ENCODE results near the gene MARK1.
"Not testable (repeated sequence)": the region's sequence is repeated elsewhere in the genome, so short reads cannot be mapped to it uniquely, and the experiment has no call there.

Gene MARK1

DNA sequence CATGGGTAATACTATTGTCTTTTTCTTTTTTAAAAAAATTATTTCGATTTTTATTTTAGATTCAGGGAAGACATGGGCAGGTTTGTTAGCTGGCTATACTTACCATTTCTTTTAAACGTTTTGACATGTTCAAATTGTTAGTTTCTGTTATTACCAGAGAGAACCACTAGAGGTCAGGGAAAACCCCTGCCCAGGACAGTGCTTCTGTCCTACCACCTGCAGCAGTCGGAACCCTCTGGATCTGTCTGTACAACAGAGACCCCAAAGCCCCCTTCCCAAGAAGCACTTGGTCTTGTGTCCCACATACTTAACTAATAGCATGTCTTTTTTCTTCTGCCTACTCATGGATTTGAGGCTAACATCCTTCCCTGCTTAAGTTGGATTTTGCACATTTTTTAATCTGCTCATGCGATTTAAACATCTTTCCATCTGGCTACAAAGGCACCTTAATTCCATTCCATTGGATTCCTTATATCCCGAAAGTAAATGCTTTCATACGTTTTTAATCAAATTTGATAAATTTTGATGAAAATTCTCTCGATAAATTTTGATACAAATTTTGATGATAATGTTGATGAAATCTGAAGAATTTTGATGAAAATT, 152.2 kb downstream of the MARK1 start:
- TF ChIP-seq, protein P1, sequence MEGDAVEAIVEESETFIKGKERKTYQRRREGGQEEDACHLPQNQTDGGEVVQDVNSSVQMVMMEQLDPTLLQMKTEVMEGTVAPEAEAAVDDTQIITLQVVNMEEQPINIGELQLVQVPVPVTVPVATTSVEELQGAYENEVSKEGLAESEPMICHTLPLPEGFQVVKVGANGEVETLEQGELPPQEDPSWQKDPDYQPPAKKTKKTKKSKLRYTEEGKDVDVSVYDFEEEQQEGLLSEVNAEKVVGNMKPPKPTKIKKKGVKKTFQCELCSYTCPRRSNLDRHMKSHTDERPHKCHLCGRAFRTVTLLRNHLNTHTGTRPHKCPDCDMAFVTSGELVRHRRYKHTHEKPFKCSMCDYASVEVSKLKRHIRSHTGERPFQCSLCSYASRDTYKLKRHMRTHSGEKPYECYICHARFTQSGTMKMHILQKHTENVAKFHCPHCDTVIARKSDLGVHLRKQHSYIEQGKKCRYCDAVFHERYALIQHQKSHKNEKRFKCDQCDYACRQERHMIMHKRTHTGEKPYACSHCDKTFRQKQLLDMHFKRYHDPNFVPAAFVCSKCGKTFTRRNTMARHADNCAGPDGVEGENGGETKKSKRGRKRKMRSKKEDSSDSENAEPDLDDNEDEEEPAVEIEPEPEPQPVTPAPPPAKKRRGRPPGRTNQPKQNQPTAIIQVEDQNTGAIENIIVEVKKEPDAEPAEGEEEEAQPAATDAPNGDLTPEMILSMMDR (IDR thresholded peaks at IDR 0.05; ENCODE audit: control insufficient read depth, insufficient read depth, low read depth, low read length, missing control alignments) = peak; percentile 80

DNA sequence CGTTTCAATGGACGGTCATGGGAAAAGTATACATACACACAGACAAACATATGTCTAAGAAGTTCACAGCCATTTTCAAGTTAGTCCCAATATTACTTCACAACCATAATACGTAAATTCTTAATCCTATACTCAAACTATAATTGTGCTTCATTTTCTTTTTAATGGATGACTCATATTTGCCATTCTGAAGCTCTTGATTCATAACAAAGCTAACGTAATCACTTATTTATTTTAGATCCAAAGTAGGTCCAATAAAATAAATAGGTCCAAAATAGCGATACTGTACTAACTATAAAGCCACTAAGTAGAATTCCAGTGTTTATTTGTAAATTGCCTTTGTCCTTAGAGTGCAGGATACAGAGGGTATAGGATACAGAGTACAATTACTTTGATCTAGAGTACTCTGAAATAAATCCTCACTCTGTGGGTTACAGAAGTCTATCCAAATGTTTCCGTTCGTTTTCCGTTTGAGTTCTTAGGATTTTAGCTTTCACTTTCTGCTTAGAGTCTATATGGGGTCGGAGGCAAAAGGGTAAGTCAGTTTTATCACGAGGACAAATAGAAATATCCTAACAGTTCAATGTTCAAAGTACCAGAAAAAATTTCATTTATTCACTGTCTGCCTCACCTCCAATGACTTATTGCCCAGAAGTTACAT, 153.4 kb downstream of the MARK1 start:
- no peak for DNase-seq (ENCODE audit: low read depth)
- no peak overlapping the region for H3K4me3 ChIP-seq (ENCODE audit: control insufficient read depth, low read depth, low read length)

More for the DNA sequence above, 152.2 kb downstream of the MARK1 start:
- DNase-seq (ENCODE audit: low read depth) = no peak
- no peak overlapping the region for H3K4me3 ChIP-seq (ENCODE audit: control insufficient read depth, low read depth, low read length)

DNA sequence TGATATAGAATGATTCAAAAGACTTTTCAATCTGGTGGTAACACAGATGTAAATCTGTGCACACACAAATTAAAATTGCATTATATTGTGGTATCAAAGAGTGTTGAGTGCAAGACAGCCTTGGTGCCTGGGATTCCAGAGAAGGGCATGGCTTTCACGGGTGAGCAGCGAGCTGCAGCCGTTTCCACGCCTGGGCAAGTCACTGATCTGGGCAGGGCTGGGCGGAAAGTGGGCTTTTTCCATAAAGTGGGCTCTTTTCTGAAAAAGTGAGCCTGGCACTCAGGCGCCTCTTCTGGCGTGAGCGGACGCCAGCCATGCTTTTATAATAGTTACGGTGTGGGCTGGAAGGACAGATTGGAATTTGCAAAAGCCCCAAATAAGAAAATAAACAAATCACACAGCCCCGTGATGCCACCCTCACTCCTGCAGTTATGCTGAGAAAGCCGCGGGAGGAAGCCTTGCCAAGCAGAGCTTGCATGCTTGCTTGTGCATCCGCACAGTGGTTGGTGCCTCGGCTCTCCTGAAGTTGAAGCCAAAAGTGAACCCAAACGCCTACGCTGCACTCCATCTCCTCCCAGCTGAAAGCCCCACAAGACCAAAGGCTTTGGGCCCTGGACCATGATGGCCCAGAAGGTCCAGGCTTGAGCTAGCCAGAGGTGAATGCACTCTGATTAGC, 155.1 kb downstream of the MARK1 start:
- DNase-seq (ENCODE audit: low read depth) = no peak
- TF ChIP-seq, protein P1 (IDR thresholded peaks at IDR 0.05; ENCODE audit: control insufficient read depth, insufficient read depth, low read depth, low read length, missing control alignments) = no peak
- H3K4me3 ChIP-seq (ENCODE audit: control insufficient read depth, low read depth, low read length) = no peak overlapping the region

More for the DNA sequence above, 153.4 kb downstream of the MARK1 start:
- TF ChIP-seq, protein P1 (IDR thresholded peaks at IDR 0.05; ENCODE audit: control insufficient read depth, insufficient read depth, low read depth, low read length, missing control alignments) = no peak

DNA sequence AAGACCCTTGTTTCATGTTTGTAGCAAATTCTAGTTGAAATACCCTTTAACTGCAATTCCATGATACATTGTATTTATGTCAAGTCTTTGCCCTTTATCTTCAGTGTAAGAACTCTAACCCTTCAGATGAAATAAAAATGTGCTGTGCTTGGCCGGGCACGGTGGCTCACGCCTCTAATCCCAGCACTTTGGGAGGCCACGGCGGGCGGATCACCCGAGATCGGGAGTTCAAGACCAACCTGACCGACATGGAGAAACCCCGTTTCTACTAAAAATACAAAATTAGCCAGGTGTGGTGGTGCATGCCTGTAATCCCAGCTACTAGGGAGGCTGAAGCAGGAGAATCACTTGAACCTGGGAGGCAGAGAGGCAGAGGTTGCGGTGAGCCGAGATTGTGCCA, 155.8 kb downstream of the MARK1 start:
- DNase-seq (ENCODE audit: low read depth); H3K4me3 ChIP-seq (ENCODE audit: control insufficient read depth, low read depth, low read length): not testable (repeated sequence)

DNA sequence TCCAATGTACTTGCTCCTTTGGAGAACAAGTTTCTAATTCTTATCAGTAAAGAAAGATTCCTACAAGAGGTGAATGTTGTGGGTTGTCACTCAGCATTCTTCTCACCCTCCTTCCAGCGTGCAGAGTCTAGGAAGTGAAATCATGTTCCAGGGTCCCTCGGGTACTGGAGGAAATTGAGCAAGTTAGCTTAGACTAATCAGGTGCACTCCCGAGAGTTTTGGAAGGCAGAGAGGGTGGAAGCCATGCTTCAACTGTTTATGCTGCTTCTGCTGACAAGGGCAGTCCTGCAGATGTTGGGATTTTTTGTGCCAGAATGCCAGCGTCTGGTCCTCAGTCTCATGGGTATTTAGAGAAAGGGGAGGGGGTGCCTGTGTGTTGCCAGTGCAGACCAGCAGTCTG, 157.0 kb downstream of the MARK1 start:
- DNase-seq (ENCODE audit: low read depth) = no peak
- no peak overlapping the region for H3K4me3 ChIP-seq (ENCODE audit: control insufficient read depth, low read depth, low read length)
- TF ChIP-seq, protein P1 (IDR thresholded peaks at IDR 0.05; ENCODE audit: control insufficient read depth, insufficient read depth, low read depth, low read length, missing control alignments) = no peak

DNA sequence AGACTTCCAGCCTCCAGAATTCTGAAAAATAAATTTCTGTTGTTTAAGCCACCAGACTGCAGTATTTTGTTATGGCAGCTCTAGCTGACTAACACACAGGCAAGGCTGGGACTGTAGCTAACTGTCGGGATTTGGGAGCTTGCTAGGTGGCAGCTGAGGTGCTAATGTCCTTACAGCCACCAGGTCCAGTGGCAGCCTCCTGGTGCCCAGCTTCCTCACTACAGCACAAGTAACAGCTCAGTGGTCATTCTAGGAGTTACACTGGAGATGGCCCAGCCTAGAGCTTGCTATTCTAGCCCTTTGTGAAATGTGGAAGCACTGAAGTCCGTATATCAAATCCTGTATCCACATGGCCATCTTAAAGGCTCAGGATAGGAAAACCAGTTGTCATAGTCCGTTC, 157.9 kb downstream of the MARK1 start:
- TF ChIP-seq, protein P1 (IDR thresholded peaks at IDR 0.05; ENCODE audit: control insufficient read depth, insufficient read depth, low read depth, low read length, missing control alignments) = no peak
- no peak for DNase-seq (ENCODE audit: low read depth)
- no peak overlapping the region for H3K4me3 ChIP-seq (ENCODE audit: control insufficient read depth, low read depth, low read length)

DNA sequence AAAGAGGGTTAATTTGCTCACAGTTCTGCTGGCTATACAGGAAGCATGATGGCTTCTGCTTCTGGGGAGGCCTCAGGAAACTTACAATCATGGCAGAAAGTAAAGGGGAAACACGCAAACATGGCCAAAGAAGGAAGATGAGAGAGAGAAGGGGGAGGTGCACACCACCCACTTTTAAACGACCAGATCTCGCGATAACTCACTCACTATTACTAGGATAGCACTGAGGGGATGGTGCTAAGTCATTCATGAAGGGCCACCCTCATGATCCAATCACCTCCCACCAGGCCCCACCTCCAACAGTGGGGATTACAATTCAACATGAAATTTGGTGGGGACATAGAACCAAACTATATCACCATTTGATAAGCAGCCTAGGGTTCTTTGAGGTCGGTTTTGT, 159.9 kb downstream of the MARK1 start:
- TF ChIP-seq, protein P1 (IDR thresholded peaks at IDR 0.05; ENCODE audit: control insufficient read depth, insufficient read depth, low read depth, low read length, missing control alignments) = no peak
- DNase-seq (ENCODE audit: low read depth) = no peak

More for the DNA sequence above, 159.9 kb downstream of the MARK1 start:
- H3K4me3 ChIP-seq (ENCODE audit: control insufficient read depth, low read depth, low read length) = no peak overlapping the region
